Glutamatergic neuron (in vitro differentiated cells): Measurements from ENCODE around the gene DNAAF2. TPM values are rescaled to one million over a fixed set of nuclear protein-coding genes. Genes with fewer than 3 reads are reported as not detected.
"Not testable (repeated sequence)": the region's sequence is repeated elsewhere in the genome, so short reads cannot be mapped to it uniquely, and the experiment has no call there.

Source experiments
- DNase-seq: peaks from one replicate; pipeline ENCODE4 v3.0.0; 2022
- H3K27ac Mint-ChIP-seq: one replicate; pipeline ENCODE4 v1.8.0; 2020; ENCODE audit warnings: mild to moderate bottlenecking, mixed read lengths, inconsistent platforms; ENCODE audit not compliant: unreplicated experiment
- H3K27me3 Mint-ChIP-seq: one replicate; pipeline ENCODE4 v1.8.0; 2020; ENCODE audit warnings: mild to moderate bottlenecking, moderate library complexity, mixed read lengths, inconsistent platforms; ENCODE audit not compliant: unreplicated experiment
- H3K36me3 Mint-ChIP-seq: one replicate; pipeline ENCODE4 v1.8.0; 2020; ENCODE audit warnings: mild to moderate bottlenecking, mixed read lengths, inconsistent platforms; ENCODE audit not compliant: unreplicated experiment
- H3K4me1 Mint-ChIP-seq: one replicate; pipeline ENCODE4 v1.8.0; 2020; ENCODE audit warnings: mild to moderate bottlenecking, low read depth, mixed read lengths, inconsistent platforms; ENCODE audit not compliant: unreplicated experiment
- H3K4me3 Mint-ChIP-seq: one replicate; pipeline ENCODE4 v1.8.0; 2020; ENCODE audit warnings: mild to moderate bottlenecking, mixed read lengths, inconsistent platforms; ENCODE audit not compliant: unreplicated experiment
- H3K9me3 Mint-ChIP-seq: one replicate; pipeline ENCODE4 v1.8.0; 2020; ENCODE audit warnings: mild to moderate bottlenecking, moderate library complexity, mixed read lengths, inconsistent platforms; ENCODE audit not compliant: unreplicated experiment
- total RNA-seq: library from RNA; stranded (reverse); fragmentation: NEBNext Ultra II Directional; extraction: Animal tissue kit (Norgen Biotek cat#: 25700); gene quantifications from one replicate; pipeline ENCODE4 v1.2.1, GENCODE V29; 2021; ENCODE audit not compliant: unreplicated experiment
- TF ChIP-seq, protein P1 (sequence below): fragments of 200-600 bp; sonication (generic); IDR thresholded peaks from one replicate; pipeline ENCODE4 v1.5.0; 2021; ENCODE audit not compliant: partially characterized antibody, unreplicated experiment

Gene DNAAF2
- total RNA-seq, 1 donor from 2014 or later, result 19.1 TPM

DNA sequence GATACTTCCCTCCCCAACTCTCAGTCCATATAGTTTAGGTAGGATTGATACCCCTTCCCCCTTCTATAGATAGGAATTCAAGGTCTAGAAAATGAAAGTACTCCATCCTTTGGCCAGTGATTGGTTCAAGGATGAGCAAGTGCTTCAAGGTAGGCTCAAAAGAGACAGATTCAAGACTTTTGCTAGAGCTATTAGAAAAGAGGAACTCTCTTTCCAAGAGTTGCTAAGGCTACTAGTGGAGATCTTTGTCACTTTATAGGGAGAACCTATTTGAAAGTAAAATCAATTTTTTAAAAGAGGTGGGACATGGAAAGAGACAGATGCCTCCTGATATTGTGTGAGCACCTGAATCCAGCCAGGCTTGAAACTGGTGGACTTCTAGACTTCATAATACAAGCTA lies 35.4 kb upstream of the DNAAF2 start:
- H3K9me3 Mint-ChIP-seq, result peaks cover 2% of the 10 kb centered on the region
- peaks cover 3% of the 10 kb centered on the region for H3K27me3 Mint-ChIP-seq
- H3K4me1 Mint-ChIP-seq, result no peaks in the 10 kb centered on the region
- H3K36me3 Mint-ChIP-seq, result no peaks in the 10 kb centered on the region
- TF ChIP-seq, protein P1, sequence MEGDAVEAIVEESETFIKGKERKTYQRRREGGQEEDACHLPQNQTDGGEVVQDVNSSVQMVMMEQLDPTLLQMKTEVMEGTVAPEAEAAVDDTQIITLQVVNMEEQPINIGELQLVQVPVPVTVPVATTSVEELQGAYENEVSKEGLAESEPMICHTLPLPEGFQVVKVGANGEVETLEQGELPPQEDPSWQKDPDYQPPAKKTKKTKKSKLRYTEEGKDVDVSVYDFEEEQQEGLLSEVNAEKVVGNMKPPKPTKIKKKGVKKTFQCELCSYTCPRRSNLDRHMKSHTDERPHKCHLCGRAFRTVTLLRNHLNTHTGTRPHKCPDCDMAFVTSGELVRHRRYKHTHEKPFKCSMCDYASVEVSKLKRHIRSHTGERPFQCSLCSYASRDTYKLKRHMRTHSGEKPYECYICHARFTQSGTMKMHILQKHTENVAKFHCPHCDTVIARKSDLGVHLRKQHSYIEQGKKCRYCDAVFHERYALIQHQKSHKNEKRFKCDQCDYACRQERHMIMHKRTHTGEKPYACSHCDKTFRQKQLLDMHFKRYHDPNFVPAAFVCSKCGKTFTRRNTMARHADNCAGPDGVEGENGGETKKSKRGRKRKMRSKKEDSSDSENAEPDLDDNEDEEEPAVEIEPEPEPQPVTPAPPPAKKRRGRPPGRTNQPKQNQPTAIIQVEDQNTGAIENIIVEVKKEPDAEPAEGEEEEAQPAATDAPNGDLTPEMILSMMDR, result no peak
- no peak for DNase-seq
- H3K4me3 Mint-ChIP-seq, result no peak overlapping the region
- no peak overlapping the region for H3K27ac Mint-ChIP-seq

DNA sequence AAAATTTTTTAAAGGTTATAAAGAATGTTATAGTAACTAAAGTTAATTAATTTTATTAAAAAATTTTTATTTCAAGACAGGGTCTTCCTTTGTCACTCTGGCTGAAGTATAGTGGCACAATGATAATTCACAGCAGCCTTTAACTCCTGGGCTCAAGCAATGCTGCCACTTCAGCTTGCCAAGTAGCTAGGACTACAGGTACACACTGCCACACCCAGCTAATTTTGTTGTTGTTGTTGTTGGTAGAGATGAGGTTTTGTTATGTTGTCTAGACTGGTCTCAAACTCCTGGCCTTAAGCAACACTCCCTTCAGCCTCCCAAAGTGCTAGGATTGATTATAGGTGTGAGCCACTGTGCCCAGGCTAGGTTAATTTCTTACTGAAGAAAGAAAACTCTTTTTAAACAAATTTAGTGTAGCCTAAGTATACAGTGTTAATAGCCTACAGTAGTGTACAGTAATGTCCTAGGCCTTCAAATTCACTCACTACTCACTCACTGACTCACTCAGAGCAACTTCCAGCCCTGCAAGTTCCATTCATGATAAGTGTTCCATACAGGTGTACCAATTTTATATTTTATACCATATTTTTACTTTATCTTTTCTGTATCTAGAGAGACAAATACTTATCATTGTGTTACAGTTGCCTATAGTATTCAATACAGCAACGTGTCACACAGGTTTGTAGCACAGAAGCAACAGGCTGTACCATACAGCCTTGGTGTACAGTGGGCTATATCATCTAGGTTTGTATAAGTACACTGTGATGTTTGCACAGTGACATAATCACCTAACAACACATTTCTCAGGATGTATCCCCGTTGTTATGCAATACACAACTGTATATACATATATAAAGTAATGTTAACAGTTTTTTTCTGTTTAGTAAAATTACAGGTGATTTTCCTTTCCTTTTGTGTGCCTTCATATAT lies 24.7 kb upstream of the DNAAF2 start:
- Mint-ChIP-seq H3K9me3 (no peaks in the 10 kb centered on the region), H3K4me3 (no peak overlapping the region), H3K36me3 (no peaks in the 10 kb centered on the region), H3K27me3 (no peaks in the 10 kb centered on the region), H3K27ac (no peak overlapping the region), H3K4me1 (no peaks in the 10 kb centered on the region)
- TF ChIP-seq, protein P1, result no peak
- DNase-seq, result no peak

DNA sequence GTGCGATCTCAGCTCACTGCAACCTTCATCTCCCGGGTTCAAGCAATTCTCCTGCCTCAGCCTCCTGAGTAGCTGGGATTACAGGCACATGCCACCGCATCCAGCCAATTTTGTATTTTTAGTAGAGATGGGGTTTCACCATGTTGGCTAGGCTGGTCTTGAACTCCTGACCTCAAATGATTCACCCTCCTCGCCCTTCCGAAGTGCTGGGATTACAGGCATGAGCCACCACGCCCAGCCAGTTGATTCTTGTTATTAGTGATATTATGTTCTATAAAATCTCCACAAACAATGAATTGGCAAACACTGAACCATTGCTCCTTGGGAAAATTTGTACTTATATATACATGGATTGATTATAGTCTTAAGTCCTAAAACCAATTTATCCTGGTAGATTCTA lies 22.5 kb upstream of the DNAAF2 start:
- H3K4me3 Mint-ChIP-seq, H3K9me3 Mint-ChIP-seq, DNase-seq, H3K27ac Mint-ChIP-seq, H3K4me1 Mint-ChIP-seq, H3K27me3 Mint-ChIP-seq, H3K36me3 Mint-ChIP-seq: not testable (repeated sequence)

DNA sequence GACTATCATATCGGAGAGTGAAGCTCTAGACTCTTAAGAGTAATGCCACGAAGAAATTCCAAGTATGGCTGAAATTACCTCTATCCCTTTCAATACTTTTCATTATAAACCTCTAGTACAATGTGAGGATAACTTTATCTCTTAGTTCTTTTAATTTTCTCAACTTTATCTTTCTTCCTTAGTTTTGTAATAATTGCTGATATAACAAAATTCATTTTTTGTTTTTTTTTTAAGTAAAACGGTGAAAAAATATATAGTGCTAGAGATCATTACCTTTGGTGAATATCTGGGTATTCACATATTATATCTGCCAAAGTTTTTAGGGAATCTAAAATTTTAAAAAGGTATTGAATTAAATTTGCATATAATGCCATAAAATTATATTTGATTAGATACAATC lies 19.5 kb upstream of the DNAAF2 start:
- TF ChIP-seq, protein P1, result no peak
- Mint-ChIP-seq H3K9me3 (no peaks in the 10 kb centered on the region), H3K4me1 (peaks cover 6% of the 10 kb centered on the region), H3K27me3 (no peaks in the 10 kb centered on the region), H3K4me3 (no peak overlapping the region), H3K27ac (no peak overlapping the region), H3K36me3 (no peaks in the 10 kb centered on the region)
- no peak for DNase-seq

DNA sequence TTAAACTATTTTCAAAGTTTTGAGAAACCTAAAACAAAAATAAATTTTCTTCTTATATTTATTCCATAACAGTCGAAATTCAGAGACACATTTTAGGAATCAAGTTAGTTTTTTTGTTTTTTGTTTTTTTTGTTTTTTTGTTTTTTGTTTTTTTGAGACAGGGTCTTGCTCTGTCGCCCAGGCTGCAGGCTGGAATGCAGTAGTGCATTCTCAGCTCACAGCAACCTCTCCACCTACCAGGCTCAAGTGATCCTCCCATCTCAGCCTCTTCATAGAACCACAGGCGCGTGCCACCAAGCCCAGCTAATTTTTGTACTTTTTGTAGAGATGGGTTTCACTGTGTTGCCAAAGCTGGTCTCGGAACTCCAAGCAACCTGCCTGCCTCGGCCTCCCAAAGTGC lies 18.5 kb upstream of the DNAAF2 start:
- no peaks in the 10 kb centered on the region for H3K9me3 Mint-ChIP-seq
- no peaks in the 10 kb centered on the region for H3K36me3 Mint-ChIP-seq
- TF ChIP-seq, protein P1, result no peak
- peaks cover 6% of the 10 kb centered on the region for H3K4me1 Mint-ChIP-seq
- DNase-seq, result no peak
- H3K27ac Mint-ChIP-seq, result no peak overlapping the region
- no peak overlapping the region for H3K4me3 Mint-ChIP-seq
- no peaks in the 10 kb centered on the region for H3K27me3 Mint-ChIP-seq
